Right hindlimb (tissue), 1 donor: ENCODE results near the gene CTTN.

ENCODE experiments used
- DNase-seq: peaks from one replicate; pipeline ENCODE4 v3.0.0-alpha.2; 2018

The CTTN gene

GRCh38 chr11:70397983-70398833, at the start of gene CTTN:
TSS of gene CTTN (plus strand) at chr11:70398529. CDS start at chr11:70407298, 8,769 bp downstream.
- DNase-seq: peak; percentile 89

- DNase-seq: no peak
Measured at GRCh38 chr11:70348608-70349007, 49.7 kb upstream of the CTTN start.

- DNase-seq: no peak
Measured at GRCh38 chr11:70351646-70352045, 46.7 kb upstream of the CTTN start.

DNA sequence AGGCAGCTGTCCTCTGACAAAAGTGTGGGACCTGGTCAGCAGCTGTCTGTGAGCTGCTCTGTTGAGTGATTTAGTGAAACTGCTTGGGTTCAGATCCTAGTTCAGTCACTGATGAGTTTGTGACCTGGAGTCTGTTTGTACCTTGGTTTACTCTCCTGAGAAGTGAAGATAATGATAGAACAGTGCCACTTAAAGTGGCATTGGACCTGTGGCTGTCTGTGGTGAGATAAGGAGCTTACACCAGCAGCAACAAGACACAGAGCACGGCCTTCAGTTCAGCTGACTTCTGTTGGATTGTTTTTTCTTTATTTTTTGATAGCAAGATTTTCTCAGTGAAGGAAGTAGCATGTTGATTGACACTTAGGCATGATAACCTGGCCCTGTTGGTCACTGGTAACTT, 46.2 kb upstream of the CTTN start:
- DNase-seq: no peak

- DNase-seq: no peak
Measured at GRCh38 chr11:70352601-70353000, 45.7 kb upstream of the CTTN start.

DNA sequence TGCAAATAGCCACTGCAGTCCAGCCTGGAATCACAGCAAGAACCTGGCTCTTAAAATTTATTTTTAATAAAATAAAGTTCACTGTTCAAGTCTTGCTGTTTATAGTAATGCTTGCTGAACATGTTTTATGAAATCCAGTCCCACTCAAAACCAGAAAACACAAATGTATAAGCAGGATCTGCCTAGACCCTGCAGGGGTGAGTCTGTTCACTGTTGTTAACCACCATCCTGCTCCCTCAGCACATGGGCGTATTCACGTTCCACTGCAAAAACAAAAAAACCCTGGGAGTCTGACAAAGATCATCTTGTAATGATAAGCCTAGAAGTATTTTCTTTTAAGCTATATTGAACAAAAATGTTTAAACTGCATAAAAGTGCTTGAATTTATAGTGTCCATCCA, 45.0 kb upstream of the CTTN start:
- no peak for DNase-seq

- no peak for DNase-seq
Measured at GRCh38 chr11:70353900-70354568, 44.3 kb upstream of the CTTN start.

DNA sequence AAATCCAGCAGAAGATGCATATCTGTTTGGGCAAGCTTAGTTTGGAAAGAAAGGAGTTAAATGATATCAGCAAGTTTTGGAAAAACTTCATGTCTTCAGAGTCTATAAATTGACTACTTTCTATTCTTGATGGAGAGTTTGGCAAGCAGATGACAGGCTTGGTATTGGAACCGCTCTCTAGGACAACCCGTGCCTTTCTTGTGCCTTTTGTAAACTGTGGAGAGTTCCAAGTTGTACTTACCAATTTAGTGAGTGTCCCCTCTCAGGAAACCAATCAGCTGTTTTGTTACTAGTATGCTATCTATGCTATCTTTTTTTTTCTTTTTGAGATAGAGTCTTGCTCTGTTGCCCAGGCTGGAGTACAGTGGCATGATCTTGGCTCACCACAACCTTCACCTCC, 43.7 kb upstream of the CTTN start:
- no peak for DNase-seq

GRCh38 chr11:70358753-70359152, 39.6 kb upstream of the CTTN start:
- no peak for DNase-seq

DNA sequence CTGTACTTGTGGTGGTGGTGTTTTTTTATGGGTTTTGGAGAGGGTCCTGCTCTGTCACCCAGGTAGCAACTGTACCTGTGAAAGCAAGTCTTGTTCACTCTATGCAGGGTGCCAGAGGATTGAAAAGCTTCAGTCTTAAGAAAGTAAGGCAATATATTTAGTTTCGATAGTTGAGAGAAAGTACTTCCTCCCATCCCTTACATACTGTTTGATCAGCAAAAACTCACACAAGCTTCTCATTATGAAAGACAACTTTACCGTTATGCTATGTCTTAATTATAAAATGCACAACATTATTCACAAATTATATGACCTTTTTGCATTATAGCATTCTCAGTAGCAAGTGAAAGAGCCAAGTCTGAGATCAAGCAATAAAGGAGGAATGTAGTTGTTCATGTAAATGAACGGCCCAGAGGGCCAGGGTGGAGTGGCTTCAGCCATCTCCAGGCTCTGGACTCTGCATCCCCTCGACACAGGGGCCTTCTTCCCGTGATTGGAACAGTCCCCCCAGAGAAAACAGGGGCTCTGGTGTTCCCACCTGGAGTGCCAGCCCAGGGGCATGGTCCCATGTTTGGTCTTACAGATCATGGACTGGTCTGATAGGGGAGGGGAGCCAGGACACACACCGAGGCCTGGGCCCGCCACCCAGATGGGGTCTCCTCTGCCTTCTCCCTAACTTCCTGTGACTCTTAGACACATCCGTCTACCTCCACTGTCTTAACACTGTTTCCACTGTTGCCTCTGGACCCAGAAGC, 38.7 kb upstream of the CTTN start:
- no peak for DNase-seq

DNA sequence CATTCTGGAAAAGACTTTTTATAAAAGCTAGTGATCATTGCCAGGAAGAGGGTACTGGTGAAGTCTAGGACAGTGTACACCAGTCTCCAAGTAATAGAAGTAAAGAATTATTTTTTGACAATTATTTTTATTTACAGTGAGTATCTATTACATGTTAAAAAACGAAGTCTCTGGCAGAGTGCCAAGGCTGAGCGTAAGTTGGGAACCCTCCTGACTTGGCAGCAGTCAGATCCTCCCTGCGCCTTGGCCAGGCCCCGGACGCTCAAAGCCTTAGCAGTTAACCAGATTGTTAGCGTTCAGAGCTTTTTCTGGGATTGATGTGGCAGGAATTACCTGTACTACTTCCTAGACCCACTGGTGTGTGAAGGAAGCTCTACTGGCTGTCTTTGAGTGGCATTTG, 38.1 kb upstream of the CTTN start:
- no peak for DNase-seq

DNA sequence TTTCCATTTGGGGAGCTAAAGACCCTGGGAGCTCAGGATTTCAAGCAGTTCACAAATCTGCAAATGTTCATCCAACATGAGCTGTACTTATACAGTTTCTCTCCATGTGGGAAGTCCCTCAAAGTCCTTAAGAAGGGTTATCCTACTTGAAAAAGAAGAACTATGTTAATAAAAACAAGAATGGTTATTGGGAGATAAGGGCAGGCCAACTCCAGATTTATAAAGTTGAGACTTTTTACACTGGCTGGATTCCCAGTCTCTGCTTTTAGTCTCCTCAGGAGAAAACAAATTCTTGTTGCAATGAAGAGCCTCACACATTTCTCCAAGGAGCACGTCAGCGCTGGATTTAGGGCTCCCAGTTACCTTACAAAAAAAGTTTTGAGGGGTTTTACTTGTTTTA, 34.2 kb upstream of the CTTN start:
- no peak for DNase-seq

DNA sequence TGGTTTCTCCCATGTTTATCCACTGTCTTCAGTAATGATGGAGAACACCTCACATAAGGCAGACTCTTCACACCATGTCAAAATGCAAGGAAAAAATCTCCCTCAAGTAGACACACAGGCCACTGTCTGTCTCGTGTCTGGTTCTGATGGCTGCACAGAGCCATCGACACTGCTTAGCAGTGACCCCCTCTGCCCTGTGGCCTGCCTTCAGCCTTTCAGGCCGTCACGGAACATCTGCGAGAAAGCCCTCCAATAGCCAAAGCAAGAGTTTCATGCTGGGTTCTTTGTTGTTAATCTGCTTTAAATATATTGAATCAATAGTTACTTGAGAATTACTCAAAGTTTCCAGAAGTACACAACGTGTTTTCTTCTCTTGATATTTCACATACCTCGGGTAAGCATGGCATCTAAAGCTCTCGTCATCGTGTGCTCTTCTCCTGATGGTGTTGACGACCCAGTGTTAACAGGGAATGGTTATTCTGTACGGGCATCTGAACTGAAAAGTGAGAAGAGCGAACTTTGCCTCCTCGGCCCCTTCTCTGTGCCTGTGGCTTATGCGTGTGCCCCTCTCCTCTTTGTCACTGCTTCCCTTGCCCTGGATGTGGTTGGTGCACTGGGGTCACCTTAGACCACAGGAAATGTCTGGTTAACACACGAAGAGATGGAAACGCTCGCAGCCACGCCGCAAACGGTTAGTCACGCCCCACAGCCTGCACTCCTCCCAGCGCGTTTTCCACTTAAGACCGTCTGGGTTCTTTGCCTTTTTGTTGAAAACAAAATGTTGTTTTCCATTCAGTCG, 33.4 kb upstream of the CTTN start:
- no peak for DNase-seq

DNA sequence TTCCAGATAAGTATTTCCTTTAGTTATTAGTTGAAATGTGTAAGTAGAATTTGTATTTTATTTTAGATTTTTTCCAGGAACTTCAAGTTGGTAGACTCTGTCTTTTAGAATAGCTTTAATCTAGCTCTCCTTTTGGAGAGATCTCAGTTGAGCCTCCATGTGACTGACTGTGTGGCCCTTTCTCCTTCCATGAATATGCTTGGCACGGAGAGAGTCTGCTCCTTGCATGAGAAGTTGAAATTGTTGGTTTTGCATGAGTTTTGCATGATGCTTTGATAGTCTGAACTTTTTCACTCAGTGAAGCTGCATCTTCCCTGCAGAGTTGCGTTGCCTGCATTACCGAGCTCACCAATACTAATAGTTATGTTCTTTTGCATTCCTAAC, 32.8 kb upstream of the CTTN start:
- DNase-seq: no peak

DNA sequence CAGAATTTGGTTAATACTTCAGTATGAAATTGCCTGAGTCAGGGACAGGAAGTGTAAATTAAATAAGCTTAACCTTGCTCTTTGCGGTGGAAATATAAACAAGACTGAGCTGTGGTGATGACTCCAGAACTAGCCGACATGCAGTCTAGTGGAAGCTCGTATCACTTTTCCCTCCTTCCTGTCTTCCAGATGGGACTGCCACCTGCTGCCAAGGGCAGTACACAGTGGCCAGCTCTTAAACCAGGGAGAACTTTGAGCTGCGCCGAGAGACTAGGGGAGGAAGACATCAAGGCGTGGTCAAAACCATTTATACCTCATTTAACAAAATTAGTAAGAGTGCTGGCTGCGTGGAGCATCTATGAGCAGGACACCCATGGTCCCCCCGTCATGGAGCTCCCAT, 31.3 kb upstream of the CTTN start:
- no peak for DNase-seq

DNA sequence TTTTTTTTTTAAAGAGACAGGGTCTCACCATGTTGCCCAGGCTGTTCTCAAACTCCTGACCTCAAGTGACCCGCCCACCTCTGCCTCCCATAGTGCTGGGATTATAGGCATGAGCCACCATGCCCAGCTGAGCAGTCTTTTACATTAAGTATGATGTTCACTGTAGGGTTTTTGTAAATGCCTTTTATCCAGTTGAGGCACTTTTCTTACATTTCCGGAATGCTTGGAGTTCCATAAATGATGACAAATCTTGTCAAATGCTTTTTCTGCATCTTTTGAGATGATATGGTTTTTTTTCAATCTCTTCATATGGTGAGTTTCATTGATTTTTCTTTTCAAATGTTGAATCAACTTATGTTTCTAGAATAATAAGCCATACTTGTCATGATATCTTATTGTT, 29.4 kb upstream of the CTTN start:
- DNase-seq: no peak

DNA sequence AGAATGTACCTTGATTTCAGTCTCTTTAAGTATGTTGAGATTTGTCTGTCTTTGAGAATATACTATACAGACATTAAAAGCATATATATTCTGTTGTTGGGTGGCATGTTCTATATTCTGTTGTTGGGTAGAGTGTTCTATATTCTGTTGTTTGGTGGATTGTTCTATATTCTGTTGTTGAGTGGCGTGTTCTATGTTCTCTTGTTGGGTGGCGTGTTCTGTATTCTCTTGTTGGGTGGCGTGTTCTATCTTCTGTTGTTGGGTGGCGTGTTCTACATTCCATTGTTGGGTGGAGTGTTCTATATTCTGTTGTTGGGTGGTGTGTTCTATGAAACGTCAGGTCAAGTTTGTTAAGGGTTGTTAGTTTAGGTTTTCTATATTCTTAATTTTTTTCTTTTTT, 27.1 kb upstream of the CTTN start:
- no peak for DNase-seq

DNA sequence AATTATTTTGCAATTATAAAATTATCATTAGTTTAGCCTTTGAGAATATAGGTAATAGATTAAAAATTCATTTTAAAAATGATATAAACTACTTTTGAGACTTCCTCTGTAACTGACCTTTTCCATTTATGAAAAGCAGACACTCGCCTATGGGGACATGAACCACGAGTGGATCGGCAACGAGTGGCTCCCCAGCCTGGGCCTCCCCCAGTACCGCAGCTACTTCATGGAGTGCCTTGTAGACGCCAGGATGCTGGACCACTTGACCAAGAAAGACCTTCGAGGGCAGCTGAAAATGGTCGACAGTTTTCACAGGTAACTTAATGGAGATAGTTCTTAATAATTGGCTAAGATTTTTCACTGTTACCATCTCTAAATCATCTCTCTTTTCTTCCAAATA, 26.3 kb upstream of the CTTN start:
- no peak for DNase-seq

DNA sequence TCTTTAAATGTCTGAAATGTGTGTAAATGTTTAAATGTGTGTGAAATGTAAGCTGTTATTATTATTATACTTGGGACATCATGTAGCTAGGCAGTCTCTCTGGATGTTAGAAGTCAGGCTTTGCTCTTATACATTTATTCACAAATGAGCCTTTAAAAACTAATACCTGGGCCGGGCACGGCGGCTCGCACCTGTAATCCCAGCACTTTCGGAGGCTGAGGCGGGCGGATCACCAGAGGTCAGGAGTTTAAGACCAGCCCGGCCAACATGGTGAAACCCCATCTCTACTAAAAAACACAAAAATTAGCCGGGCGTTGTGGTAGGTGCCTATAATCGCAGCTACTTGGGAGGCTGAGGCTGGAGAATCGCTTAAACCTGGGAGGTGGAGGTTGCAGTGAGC, 21.7 kb upstream of the CTTN start:
- DNase-seq: no peak

DNA sequence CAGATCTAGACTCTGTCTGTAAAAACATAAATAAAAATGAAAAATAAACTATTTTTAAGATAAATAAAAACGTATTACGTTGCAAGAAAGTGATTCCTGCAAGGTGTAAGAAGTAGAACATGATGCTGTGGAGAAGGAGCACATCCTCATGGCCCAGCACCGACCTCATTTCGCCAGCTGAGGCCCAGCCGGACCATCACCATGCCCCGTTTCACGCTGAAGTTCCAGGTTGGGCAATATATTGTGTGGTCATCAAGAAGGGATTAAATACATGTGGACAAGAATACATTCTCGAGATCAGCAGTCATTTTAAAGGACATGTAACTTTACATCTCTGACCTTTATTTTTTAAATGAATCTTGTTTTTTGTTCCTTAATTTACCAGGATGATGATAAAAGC, 20.7 kb upstream of the CTTN start:
- DNase-seq: no peak

- no peak for DNase-seq
Measured at GRCh38 chr11:70378506-70379134, 19.7 kb upstream of the CTTN start.

GRCh38 chr11:70381350-70381749, 17.0 kb upstream of the CTTN start:
- no peak for DNase-seq
